H1 (cell line): ENCODE measurements around the gene NUP210L. TPM values are rescaled to one million over a fixed set of nuclear protein-coding genes. Genes with fewer than 3 reads are reported as not detected.

Experiments
- ATF3 ChIP-seq: IDR thresholded peaks from 2 replicates; pipeline ENCODE4 v1.6.1; 2011; ENCODE audit warnings: low read depth, mild to moderate bottlenecking, low read length; ENCODE audit not compliant: insufficient read depth
- CBX5 ChIP-seq: fragments of 300-800, 300-1000 bp; sonication (generic); IDR thresholded peaks from 2 replicates; pipeline ENCODE4 v1.7.1; 2016; ENCODE audit warnings: antibody characterized with exemption, low read length, low read depth
- CEBPB ChIP-seq: IDR thresholded peaks from 2 replicates; pipeline ENCODE4 v1.6.1; 2012; ENCODE audit warnings: low read depth, low read length
- CHD1 ChIP-seq: IDR thresholded peaks from 2 replicates; pipeline ENCODE4 v1.6.1; 2012; ENCODE audit warnings: low read depth, low read length, improper control_type of control experiment
- CTBP2 ChIP-seq: IDR thresholded peaks from 2 replicates; pipeline ENCODE4 v1.7.0; 2011; ENCODE audit warnings: borderline replicate concordance, mild to moderate bottlenecking, moderate library complexity, mixed read lengths, low read length; ENCODE audit not compliant: insufficient read depth, insufficient read length
- GABPA ChIP-seq: IDR thresholded peaks from 2 replicates; pipeline ENCODE4 v1.6.1; 2011; ENCODE audit warnings: mild to moderate bottlenecking, low read length, moderate library complexity, borderline replicate concordance; ENCODE audit not compliant: insufficient read depth
- POLR2AphosphoS5 ChIP-seq: IDR thresholded peaks from 2 replicates; pipeline ENCODE4 v1.6.1; 2011; ENCODE audit warnings: low read depth, low read length
- polyA plus RNA-seq, 7 experiments: library from polyadenylated mRNA; depleted of rRNA in 3 of 7; stranded (reverse) in 5 of 7; unstranded in 2 of 7; fragments of >200 nt in 5 of 7; fragments of 200-250 nt in 2 of 7; gene quantifications; 1 replicate in 5 of 7; 2 replicates in 1 of 7; 4 replicates in 1 of 7; pipeline versions ENCODE4 v1.2.1 to v1.2.3, GENCODE V29; 2011 to 2013; ENCODE audit warnings: missing spikeins in 2 of 7, mixed read lengths in 2 of 7
- total RNA-seq: library from RNA; stranded (reverse); fragmentation: NEBNext Ultra II Directional; extraction: Animal tissue kit (Norgen Biotek cat#: 25700); gene quantifications from 2 replicates; pipeline ENCODE4 v1.2.1, GENCODE V29; 2021

NUP210L gene
- total and polyA plus RNA-seq, 2 of the 8 experiments (the other 6 are each of a cell fraction or from before 2014, with no cell fraction given), result not detected

GRCh38 chr1:154142358-154142757 is 12.5 kb downstream of the NUP210L start (continued):
- no peak for TF ChIP-seq ATF3
- no peak for TF ChIP-seq CBX5
- TF ChIP-seq CEBPB, result no peak
- TF ChIP-seq CTBP2, result no peak
- TF ChIP-seq POLR2AphosphoS5, result no peak
- no peak for TF ChIP-seq GABPA
- TF ChIP-seq CHD1, result no peak
- TF ChIP-seq, all 59 proteins: peak for 0
